ENCODE measurements around the gene DENND2A. TPM values are rescaled to one million over a fixed set of nuclear protein-coding genes. Genes with fewer than 3 reads are reported as not detected.

DENND2A gene
- polyA plus RNA-seq, 3 donors = not detected

GRCh38 chr7:140552240-140552679 lies 88.4 kb downstream of the DENND2A start:
- Histone ChIP-seq H3K4me2 (replicated peaks; ENCODE audit: extremely low read depth, low read length, poor library complexity, severe bottlenecking) (no peak overlapping the region), H3K4me1 (ENCODE audit: control insufficient read depth in 1 of 2, insufficient read depth in 2 of 2, low read length in 2 of 2) (no peaks in the 10 kb centered on the region), H3K9ac (ENCODE audit: insufficient read depth, low read length, poor library complexity, severe bottlenecking) (no peak overlapping the region), H3K27ac (ENCODE audit: low read depth in 1 of 2, low read length in 2 of 2) (no peak overlapping the region), H3K4me3 (replicated peaks in 1 of 3; ENCODE audit: low read depth in 2 of 3, low read length in 3 of 3) (no peak overlapping the region), H3K9me3 (replicated peaks in 1 of 2; ENCODE audit: control insufficient read depth in 1 of 2, insufficient read depth in 1 of 2, low read length in 2 of 2) (no peaks in the 10 kb centered on the region), H3K36me3 (replicated peaks in 1 of 2; ENCODE audit: control insufficient read depth in 1 of 2, insufficient read depth in 2 of 2, low read length in 2 of 2) (no peaks in the 10 kb centered on the region), H3K27me3 (ENCODE audit: control insufficient read depth in 2 of 2, insufficient read depth in 2 of 2, low read length in 2 of 2) (no peaks in the 10 kb centered on the region), H4K20me1 (ENCODE audit: insufficient read depth, low read length) (no peaks in the 10 kb centered on the region), H3K79me2 (ENCODE audit: insufficient read depth, low read length) (no peaks in the 10 kb centered on the region), H2AFZ (ENCODE audit: insufficient read depth, low read depth, low read length, poor library complexity, severe bottlenecking) (no peak overlapping the region)
- Mint-ChIP-seq H3K36me3 (no peaks in the 10 kb centered on the region), H3K4me3 (no peak overlapping the region), H3K27me3 (ENCODE audit: low read depth in 3 of 3) (peaks cover 0 to 12% (median 2%) of the 10 kb centered on the region in 3 donors), H3K27ac (no peak overlapping the region), H3K4me1 (no peaks in the 10 kb centered on the region), H3K9me3 (peaks cover 0 to 2% (median 0%) of the 10 kb centered on the region in 7 donors)
- no peak for TF ChIP-seq CTCF (IDR thresholded peaks at IDR 0.05)
- intact Hi-C loops (cut with micrococcal nuclease) = no loop called here
- 100% methylated on average over 1 of the region's 4 CpGs for WGBS (ENCODE audit: insufficient coverage)
- DNase-seq = no peak

- peaks cover 0 to 2% (median 0%) of the 10 kb centered on the region in 7 donors for H3K9me3 Mint-ChIP-seq
- H3K4me3 ChIP-seq (replicated peaks in 1 of 3; ENCODE audit: low read depth in 2 of 3, low read length in 3 of 3) = no peak overlapping the region
- intact Hi-C loops (cut with micrococcal nuclease) = no loop called here
- no peaks in the 10 kb centered on the region for H3K36me3 Mint-ChIP-seq
- no peak overlapping the region for H3K4me3 Mint-ChIP-seq
- peaks cover 2 to 12% (median 3%) of the 10 kb centered on the region in 3 donors for H3K27me3 Mint-ChIP-seq (ENCODE audit: low read depth in 3 of 3)
- H4K20me1 ChIP-seq (ENCODE audit: insufficient read depth, low read length) = no peaks in the 10 kb centered on the region
- no peaks in the 10 kb centered on the region for H3K36me3 ChIP-seq (replicated peaks in 1 of 2; ENCODE audit: control insufficient read depth in 1 of 2, insufficient read depth in 2 of 2, low read length in 2 of 2)
- no peak overlapping the region for H3K27ac ChIP-seq (ENCODE audit: low read depth in 1 of 2, low read length in 2 of 2)
- H3K9me3 ChIP-seq (replicated peaks in 1 of 2; ENCODE audit: control insufficient read depth in 1 of 2, insufficient read depth in 1 of 2, low read length in 2 of 2) = no peaks in the 10 kb centered on the region
- H3K4me1 ChIP-seq (ENCODE audit: control insufficient read depth in 1 of 2, insufficient read depth in 2 of 2, low read length in 2 of 2) = no peaks in the 10 kb centered on the region
- no peak overlapping the region for H3K27ac Mint-ChIP-seq
- WGBS (ENCODE audit: insufficient coverage) = 96% methylated on average over 8 of the region's 10 CpGs
- no peaks in the 10 kb centered on the region for H3K27me3 ChIP-seq (ENCODE audit: control insufficient read depth in 2 of 2, insufficient read depth in 2 of 2, low read length in 2 of 2)
- no peak overlapping the region for H3K4me2 ChIP-seq (replicated peaks; ENCODE audit: extremely low read depth, low read length, poor library complexity, severe bottlenecking)
- TF ChIP-seq CTCF (IDR thresholded peaks at IDR 0.05) = no peak
- no peak overlapping the region for H3K9ac ChIP-seq (ENCODE audit: insufficient read depth, low read length, poor library complexity, severe bottlenecking)
- no peak for DNase-seq
- no peaks in the 10 kb centered on the region for H3K79me2 ChIP-seq (ENCODE audit: insufficient read depth, low read length)
- no peak overlapping the region for H2AFZ ChIP-seq (ENCODE audit: insufficient read depth, low read depth, low read length, poor library complexity, severe bottlenecking)
- H3K4me1 Mint-ChIP-seq = no peaks in the 10 kb centered on the region
These were observed 89.0 kb downstream of the DENND2A start for GRCh38 chr7:140551355-140552239.

All from CD14-positive monocyte (primary cell).